Hepatocyte (in vitro differentiated cells): ENCODE data around the gene CYP2A13.
"Not testable (repeated sequence)": the region's sequence is repeated elsewhere in the genome, so short reads cannot be mapped to it uniquely, and the experiment has no call there.

Experiments used
- CTCF ChIP-seq: fragments of 200-600 bp; sonication (generic); IDR thresholded peaks from 2 replicates; pipeline ENCODE4 v1.5.1; 2016; ENCODE audit warnings: antibody characterized with exemption, mild to moderate bottlenecking; ENCODE audit not compliant: poor library complexity
- EZH2 ChIP-seq: fragments of 200-600 bp; sonication (generic); IDR thresholded peaks from 2 replicates; pipeline ENCODE4 v1.6.1; 2016; ENCODE audit warnings: antibody characterized with exemption, mild to moderate bottlenecking, borderline replicate concordance
- EZH2phosphoT487 ChIP-seq: fragments of 200-600 bp; sonication (generic); IDR thresholded peaks from one replicate; pipeline ENCODE4 v1.6.1; 2018; ENCODE audit warnings: antibody characterized with exemption, mild to moderate bottlenecking, low read depth, moderate library complexity; ENCODE audit not compliant: unreplicated experiment, severe bottlenecking

GRCh38 chr19:41052162-41052561 is 36.1 kb upstream of the CYP2A13 start:
- not testable (repeated sequence) for TF ChIP-seq CTCF, EZH2, EZH2phosphoT487
